T-helper 2 cell (primary cell): ENCODE measurements around the gene C1GALT1.
"Not testable (repeated sequence)": the region's sequence is repeated elsewhere in the genome, so short reads cannot be mapped to it uniquely, and the experiment has no call there.

Experiments
- DNase-seq, 5 experiments: peaks; one replicate each; pipeline versions ENCODE4 v3.0.0 to v3.0.0-alpha.2; 2012 to 2022
- total RNA-seq, 2 donors: gene quantifications; one replicate each; lab custom pipeline; 2026; lab: John Stamatoyannopoulos, UW

C1GALT1 gene
- 73.2 to 81.4 reads per million in 2 donors for total RNA-seq

GRCh38 chr7:7182156-7183060 lies at the start of gene C1GALT1:
TSS of gene C1GALT1 (plus strand) at chr7:7182544. CDS start at chr7:7234320, 51,776 bp downstream.
- peak; percentile 96 to 99 (median 96) for DNase-seq

- DNase-seq: no peak
Observed at GRCh38 chr7:7134046-7134445, 48.3 kb upstream of the C1GALT1 start.

GRCh38 chr7:7135074-7135473 lies 47.3 kb upstream of the C1GALT1 start:
- DNase-seq: no peak

GRCh38 chr7:7135924-7136323 lies 46.4 kb upstream of the C1GALT1 start:
- DNase-seq: not testable (repeated sequence)

- DNase-seq: peak in 1 of 5 experiments; percentile 22
Observed at GRCh38 chr7:7136466-7137381, 45.6 kb upstream of the C1GALT1 start.

GRCh38 chr7:7138897-7139296 lies 43.4 kb upstream of the C1GALT1 start:
- DNase-seq: no peak

GRCh38 chr7:7143404-7143803 lies 38.9 kb upstream of the C1GALT1 start:
- not testable (repeated sequence) for DNase-seq

GRCh38 chr7:7145151-7145550 lies 37.2 kb upstream of the C1GALT1 start:
- not testable (repeated sequence) for DNase-seq

GRCh38 chr7:7146837-7147236 lies 35.5 kb upstream of the C1GALT1 start:
- DNase-seq: no peak

GRCh38 chr7:7148798-7149481 lies 33.4 kb upstream of the C1GALT1 start:
- no peak for DNase-seq

- no peak for DNase-seq
Observed at GRCh38 chr7:7151285-7151684, 31.1 kb upstream of the C1GALT1 start.

GRCh38 chr7:7151865-7152264 lies 30.5 kb upstream of the C1GALT1 start:
- no peak for DNase-seq

- no peak for DNase-seq
Observed at GRCh38 chr7:7152315-7152714, 30.0 kb upstream of the C1GALT1 start.

- not testable (repeated sequence) for DNase-seq
Observed at GRCh38 chr7:7154355-7154754, 28.0 kb upstream of the C1GALT1 start.

- peak in 1 of 5 experiments; percentile 27 for DNase-seq
Observed at GRCh38 chr7:7156663-7157062, 25.7 kb upstream of the C1GALT1 start.

- DNase-seq: peak in 3 of 5 experiments; percentile 34 to 97 (median 67)
Observed at GRCh38 chr7:7157177-7157886, 25.0 kb upstream of the C1GALT1 start.

- no peak for DNase-seq
Observed at GRCh38 chr7:7157887-7158271, 24.5 kb upstream of the C1GALT1 start.

GRCh38 chr7:7159063-7159658 lies 23.2 kb upstream of the C1GALT1 start:
- peak in 1 of 5 experiments; percentile 40 for DNase-seq

GRCh38 chr7:7164591-7164990 lies 17.8 kb upstream of the C1GALT1 start:
- DNase-seq: no peak

- no peak for DNase-seq
Observed at GRCh38 chr7:7165372-7165771, 17.0 kb upstream of the C1GALT1 start.

GRCh38 chr7:7166318-7166717 lies 16.0 kb upstream of the C1GALT1 start:
- no peak for DNase-seq
